GM13977 (cell line): ENCODE results near the gene REV1.
"Not testable (repeated sequence)": the region's sequence is repeated elsewhere in the genome, so short reads cannot be mapped to it uniquely, and the experiment has no call there.

Source experiments
- DNase-seq: peaks from one replicate; pipeline ENCODE4 v3.0.0; 2012; ENCODE audit warnings: low spot score
- CTCF ChIP-seq: IDR thresholded peaks from 2 replicates; pipeline ENCODE4 v1.5.1; 2012; ENCODE audit warnings: mild to moderate bottlenecking, control low read depth; ENCODE audit not compliant: insufficient read depth; ENCODE audit errors: extremely low read depth, missing control alignments
- in situ Hi-C: fragments of 300-500 bp; cut with MboI; formaldehyde crosslinking; loops from one replicate; pipeline ENCODE4 v1.12.0; 2022; ENCODE audit warnings: low sequenced_read_pairs, low pct_unique_long_range_greater_than_20kb, mixed read lengths, inconsistent platforms; ENCODE audit not compliant: unreplicated experiment

REV1 gene

GRCh38 chr2:99470957-99471356, 18.9 kb downstream of the REV1 start:
- in situ Hi-C loops: no loop called here
- no peak for DNase-seq
- TF ChIP-seq CTCF: no peak

GRCh38 chr2:99470459-99470858, 19.4 kb downstream of the REV1 start:
- in situ Hi-C loops, DNase-seq: not testable (repeated sequence)

GRCh38 chr2:99469394-99469793, 20.4 kb downstream of the REV1 start:
- in situ Hi-C loops: no loop called here
- no peak for DNase-seq
- TF ChIP-seq CTCF: no peak

GRCh38 chr2:99468155-99468554, 21.7 kb downstream of the REV1 start:
- in situ Hi-C loops: no loop called here
- no peak for TF ChIP-seq CTCF
- no peak for DNase-seq

- TF ChIP-seq CTCF: no peak
- in situ Hi-C loops: no loop called here
- no peak for DNase-seq
Observed at GRCh38 chr2:99467390-99467789, 22.4 kb downstream of the REV1 start.

- DNase-seq: no peak
- TF ChIP-seq CTCF: no peak
- in situ Hi-C loops: no loop called here
Observed at GRCh38 chr2:99461828-99462483, 27.9 kb downstream of the REV1 start.

GRCh38 chr2:99458529-99458928, 31.3 kb downstream of the REV1 start:
- no peak for DNase-seq
- no peak for TF ChIP-seq CTCF
- in situ Hi-C loops: no loop called here
